Measurements from ENCODE around the gene CUBN. TPM values are rescaled to one million over a fixed set of nuclear protein-coding genes. Genes with fewer than 3 reads are reported as not detected.

The CUBN gene
- polyA plus RNA-seq, 3 donors, result 200 to 277 (median 202) TPM

DNA sequence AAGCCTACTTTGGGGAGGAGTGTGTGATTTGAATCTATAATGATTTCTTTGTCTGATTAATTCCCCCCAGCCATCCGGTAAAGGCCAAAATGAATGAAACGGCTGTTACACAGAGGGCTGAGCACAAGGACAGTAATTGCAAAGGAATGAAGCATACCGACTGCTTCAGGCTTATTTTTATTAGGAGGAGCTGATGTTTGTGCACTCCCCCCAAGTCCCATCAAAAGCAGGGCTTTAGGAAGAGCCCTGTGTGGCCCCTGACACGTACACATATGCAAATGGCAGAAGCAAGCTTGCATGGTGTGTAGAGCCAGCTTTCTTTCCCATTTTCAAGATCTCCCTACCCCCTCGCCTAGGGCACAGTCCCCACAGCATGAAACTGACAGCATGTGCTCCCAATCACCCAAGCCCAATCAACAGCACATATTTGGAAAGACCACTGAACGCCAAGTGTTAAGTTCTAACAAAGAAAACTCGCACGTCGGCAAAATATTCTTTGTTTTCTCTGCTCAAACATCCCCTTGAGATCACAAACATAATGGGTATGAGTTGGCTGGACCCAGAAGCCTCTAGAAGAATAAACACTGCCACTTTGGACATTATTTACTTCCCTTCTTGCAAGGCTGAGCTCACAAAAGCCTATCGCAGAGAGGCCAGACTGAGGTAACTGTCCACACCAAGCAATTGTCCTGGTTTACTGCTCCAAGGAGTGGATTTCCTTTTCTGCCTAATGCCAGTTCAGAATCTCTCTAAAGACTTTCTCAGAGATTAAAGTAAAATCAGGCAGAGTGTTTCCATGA, 143.0 kb downstream of the CUBN start:
- DNase-seq (ENCODE audit: extremely low read depth in 1 of 11, low read depth in 9 of 11, low spot score in 4 of 11), result peak in 1 of 11 donors; percentile 28

GRCh38 chr10:16986082-16986405, 143.6 kb downstream of the CUBN start:
- DNase-seq (ENCODE audit: extremely low read depth in 1 of 11, low read depth in 9 of 11, low spot score in 4 of 11), result no peak

GRCh38 chr10:16984242-16984641, 145.4 kb downstream of the CUBN start:
- DNase-seq (ENCODE audit: extremely low read depth in 1 of 11, low read depth in 9 of 11, low spot score in 4 of 11), result no peak

DNA sequence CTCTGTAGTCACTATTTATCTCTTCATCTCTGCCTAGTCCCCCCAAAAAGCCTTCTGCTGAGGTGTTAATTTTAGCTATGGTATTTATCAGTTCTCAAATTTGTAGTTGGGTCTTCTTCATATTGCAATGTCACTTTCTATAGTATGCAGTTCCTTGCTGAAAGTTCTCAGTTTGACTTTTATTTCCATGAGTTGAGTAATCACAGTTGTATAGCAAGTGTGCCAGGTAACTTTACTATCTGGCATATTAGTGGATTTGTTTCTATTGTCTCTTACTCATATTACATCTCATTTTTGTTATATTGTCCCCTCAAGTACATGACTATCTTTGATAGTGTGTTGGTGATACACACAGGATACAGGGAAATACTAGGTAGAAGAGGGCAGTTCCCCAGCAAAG, 152.8 kb downstream of the CUBN start:
- no peak for DNase-seq (ENCODE audit: extremely low read depth in 1 of 11, low read depth in 9 of 11, low spot score in 4 of 11)

DNA sequence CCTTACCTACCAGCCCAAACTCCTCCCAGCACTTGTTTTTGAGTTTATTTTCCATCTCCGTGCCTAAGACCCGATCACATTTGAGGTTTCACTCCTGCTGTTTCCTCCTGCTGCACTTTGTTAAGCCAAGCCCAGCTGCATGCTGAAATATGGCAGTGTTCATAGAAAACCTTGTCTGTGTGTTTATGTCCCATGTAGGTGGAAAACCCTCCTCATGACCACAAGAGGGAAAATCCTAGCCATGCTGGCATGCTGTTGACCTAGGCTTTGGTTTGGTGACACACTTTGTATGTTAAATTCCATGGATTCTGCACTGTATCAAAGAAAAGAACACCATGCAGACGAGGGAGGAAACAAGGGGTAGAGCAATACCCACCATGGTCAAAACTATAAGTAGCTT, 154.4 kb downstream of the CUBN start:
- no peak for DNase-seq (ENCODE audit: extremely low read depth in 1 of 11, low read depth in 9 of 11, low spot score in 4 of 11)

DNA sequence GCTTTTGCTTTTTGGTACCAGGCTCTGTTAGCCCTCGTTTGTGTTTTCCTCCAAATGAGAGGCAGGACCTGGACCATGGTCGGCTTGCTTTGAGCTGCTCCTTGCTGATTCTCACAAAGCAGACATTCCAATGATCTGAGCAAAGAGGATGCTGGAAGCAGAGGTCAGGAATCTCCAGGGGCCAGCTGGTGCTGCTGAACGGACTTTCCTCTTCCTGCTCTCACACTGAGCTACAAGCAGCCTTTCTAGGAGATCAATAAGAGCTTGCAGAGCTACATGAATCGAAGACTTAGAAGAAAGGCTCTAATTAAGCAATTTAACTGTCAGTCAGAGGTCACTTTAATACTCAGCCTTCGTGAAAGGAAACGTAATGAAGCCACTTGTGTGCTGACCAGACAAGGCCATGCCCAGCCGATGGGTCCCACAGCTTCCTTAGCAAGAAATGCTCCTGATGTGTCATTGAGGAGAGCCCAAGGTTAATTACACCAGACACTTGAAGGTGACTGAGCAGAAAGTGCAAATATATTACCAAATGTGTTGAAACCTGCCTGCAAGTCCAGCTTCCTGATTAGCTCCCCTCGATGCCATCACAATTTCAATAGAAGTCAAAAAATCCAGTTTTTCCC, 161.1 kb downstream of the CUBN start:
- no peak for DNase-seq (ENCODE audit: extremely low read depth in 1 of 11, low read depth in 9 of 11, low spot score in 4 of 11)

DNA sequence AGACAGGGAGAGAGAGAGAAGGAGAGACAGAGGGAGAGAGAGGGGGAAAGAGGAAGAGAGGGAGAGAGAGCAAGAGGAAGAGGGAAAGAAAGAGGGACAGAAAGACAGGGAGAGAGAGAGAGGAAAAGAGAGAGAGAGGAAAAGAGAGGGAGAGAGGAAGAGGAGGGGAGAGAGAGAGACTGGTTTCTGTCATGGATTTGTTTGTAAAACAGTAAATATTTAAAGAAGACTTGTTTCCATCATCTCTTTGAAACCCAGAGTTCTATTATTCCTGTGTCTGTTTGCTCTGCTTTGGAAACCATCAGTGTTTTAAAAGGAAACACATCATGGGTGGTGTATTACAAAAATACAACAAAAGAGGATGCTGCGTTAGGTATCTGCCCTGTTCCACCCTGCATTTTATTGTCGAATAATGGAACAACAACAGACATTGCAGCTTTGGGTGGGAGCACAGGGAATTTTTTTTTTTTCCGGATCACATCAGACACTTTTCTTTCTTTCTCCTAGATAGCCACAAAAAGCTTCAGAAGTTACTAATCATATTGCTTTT, 161.7 kb downstream of the CUBN start:
- no peak for DNase-seq (ENCODE audit: extremely low read depth in 1 of 11, low read depth in 9 of 11, low spot score in 4 of 11)

DNA sequence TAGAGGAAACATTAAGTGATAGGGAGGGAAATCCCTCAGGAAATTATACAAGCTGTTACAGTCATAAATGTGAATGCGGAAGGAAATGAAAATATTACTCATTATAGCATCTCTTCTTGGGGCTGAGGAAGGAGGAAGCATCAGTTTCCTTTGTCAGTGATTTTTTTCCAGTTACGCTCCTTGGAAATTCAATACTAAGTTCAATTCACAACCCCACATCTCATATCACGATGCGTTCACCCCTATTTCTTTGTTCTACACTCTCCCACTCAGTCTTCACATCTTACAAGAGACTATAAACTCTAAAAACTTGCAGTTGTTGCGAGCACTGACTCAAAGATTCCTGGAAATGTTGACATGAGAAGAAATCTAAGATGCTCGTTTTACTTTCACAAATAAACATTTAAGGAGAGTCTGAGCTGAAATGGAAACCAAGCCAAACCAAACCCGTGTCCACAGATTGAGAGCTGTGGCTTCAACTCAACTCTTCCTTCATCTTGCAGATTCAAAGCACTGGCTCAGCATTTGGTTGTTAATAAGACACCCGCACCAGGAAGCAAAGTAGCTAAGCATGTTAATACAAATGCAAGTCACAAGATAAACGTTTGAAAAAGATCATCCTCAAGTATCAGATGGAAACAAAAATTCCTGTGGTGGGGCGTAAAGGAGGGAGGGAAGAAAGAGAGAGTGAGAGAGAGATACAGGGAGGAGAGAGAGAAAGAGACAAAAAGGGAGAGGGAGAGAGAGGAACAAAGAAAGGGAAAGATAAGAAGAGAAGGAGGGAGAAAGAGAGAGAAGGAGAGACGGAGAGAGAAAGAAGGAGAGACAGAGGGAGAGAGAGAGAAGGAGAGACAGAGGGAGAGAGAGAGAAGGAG, 162.4 kb downstream of the CUBN start:
- DNase-seq (ENCODE audit: extremely low read depth in 1 of 11, low read depth in 9 of 11, low spot score in 4 of 11), result no peak

DNA sequence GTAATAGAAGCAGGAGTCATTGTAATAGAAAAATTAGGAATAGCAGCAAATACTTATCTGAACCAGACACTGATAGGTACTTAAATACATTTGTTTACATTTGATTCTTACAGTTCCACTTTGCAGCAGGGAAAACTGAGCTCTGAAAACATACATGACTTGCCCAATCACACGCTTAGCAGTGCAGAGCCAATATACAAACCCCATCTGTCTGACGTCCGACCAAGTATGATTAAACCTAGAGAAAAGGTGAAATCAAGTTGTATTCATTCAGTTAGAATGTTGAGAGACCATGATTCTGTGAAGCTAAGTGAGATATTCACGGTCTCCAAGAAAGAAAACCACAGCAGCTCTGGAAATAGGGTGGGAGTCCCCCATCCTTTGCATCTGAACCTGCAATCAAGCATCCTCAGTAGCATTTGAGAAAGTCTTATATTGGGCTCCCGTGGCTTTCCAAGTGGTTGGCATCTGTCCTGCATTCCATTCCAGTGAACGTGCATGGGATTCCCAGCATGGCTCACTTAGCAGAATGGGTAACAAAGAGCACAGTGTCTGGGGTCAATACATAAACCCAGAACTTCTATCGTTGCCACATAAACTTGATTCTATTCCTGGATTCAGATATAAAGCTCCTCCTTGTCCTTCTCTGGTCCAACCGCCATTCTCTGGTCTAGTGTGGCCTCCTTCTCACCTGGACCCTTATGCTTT, 163.7 kb downstream of the CUBN start:
- no peak for DNase-seq (ENCODE audit: extremely low read depth in 1 of 11, low read depth in 9 of 11, low spot score in 4 of 11)

DNA sequence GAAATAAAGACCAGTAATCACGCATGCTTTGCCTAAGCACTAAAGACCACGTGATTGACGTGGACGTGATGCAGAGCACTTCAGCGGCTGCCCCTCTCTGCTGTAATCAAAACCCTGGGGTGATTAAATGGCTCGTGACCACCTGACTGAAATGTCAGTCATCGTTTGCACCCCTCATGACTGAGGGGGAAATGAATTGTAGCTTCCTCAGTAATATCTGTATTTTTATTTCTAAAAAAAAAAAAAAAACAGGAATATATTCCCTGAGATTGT, 164.3 kb downstream of the CUBN start:
- no peak for DNase-seq (ENCODE audit: extremely low read depth in 1 of 11, low read depth in 9 of 11, low spot score in 4 of 11)

DNA sequence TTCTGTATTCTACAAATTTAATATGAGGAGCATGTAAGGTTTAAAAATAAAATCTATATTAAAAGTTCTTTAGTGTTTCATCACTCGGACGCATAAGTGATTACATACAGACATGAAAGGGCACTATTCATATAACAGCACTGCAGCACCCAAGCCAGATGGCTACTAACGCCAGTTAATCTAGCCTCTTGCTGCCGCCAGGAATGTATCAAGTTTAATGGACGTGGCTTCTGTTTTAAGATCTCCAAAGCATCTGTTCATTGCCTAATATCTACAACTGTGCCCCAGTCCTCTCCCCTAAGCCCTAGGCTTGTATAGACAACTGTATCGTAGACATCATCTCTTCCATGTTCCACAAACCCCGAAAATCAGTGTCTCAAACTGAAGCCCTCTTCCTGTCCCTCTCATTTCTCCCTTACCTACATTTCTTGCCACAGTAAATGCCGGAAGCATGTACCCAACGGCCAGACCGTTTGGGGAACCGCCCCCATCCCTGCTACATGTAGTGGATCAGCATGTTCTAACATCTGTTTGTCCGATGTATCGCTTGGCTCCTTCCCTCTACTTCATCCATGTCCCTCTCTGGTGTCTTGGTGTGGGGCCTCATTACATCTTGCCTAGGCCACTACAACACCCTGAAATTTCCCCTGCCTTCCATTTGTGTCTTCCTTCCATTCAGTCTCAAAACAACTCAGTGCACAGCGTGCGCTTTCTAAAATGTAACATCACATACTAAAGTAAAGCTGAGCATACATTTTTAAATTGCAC, 164.9 kb downstream of the CUBN start:
- no peak for DNase-seq (ENCODE audit: extremely low read depth in 1 of 11, low read depth in 9 of 11, low spot score in 4 of 11)

DNA sequence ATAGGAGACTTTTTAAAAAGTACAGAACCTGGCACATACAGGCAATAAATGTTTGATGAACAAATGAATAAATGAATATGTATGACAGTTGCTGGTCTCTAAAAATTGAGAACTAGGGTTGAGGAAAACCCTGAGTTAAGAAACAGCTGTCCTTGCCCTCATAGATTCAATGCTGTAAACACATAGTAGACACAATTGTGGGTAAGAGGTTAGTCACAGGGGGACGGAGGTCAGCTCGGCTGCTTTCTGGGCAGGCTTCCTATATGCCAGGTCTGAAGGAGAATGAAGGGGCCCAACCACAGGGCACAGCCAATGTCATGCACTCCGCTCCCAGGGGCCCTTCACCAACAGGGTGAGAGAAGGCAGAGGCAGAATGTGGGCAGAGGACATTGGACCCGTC, 169.1 kb downstream of the CUBN start:
- no peak for DNase-seq (ENCODE audit: extremely low read depth in 1 of 11, low read depth in 9 of 11, low spot score in 4 of 11)

- DNase-seq (ENCODE audit: extremely low read depth in 1 of 11, low read depth in 9 of 11, low spot score in 4 of 11), result no peak
Measured at GRCh38 chr10:16957038-16957437, 172.6 kb downstream of the CUBN start.

DNA sequence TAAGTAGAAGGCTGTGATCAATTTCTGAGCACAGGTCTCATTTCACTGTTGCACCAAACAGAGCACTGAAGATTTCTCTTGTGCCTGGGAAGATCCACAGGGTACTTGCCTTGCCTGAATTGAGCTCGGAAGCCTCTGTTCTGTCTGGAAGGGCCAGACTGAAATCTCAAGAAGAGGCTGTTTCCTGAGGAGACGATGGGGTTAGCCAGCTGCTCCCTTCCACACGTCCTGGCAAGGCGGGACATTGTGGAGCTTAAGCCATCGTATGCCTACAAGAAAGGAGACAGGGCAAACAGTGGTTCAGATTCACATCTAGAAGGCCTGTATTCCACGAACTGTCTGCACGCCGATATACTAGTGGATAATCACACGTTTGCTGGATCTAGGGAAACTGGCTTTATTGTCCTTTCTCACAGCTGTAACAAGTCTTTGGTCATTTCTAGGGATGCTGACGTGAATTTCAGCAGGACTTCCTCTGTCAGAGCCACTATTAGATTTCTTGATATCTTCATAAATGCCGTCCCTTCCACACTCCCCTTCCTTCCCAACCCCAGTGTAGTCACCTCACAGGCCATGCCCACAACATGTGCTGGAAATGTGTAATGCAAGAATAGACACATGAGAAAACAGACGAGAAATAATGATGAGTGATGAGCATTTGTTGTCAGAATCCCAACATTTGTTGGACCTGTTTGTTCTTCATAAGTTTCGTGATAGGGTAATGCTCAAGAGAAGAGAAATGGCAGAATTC, 175.2 kb downstream of the CUBN start:
- no peak for DNase-seq (ENCODE audit: extremely low read depth in 1 of 11, low read depth in 9 of 11, low spot score in 4 of 11)

DNA sequence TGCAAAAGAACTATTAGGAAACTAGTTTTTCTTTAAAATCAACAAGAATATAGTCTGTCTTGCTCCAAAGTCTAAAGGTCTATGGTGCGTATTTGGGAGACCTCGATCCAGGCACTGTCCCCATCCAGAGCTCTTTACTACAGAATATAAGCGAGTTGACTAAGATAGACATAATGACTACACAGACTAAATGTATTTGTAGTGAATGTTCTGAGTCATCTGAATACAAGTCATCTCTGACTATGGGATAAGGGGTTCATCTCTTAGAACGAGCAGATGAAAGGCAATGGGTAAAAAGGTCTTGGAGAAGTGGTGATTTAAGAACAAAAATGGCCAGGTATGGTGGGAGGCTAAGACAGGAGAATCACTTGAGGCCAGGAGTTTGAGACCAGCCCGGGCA, 176.3 kb downstream of the CUBN start:
- DNase-seq (ENCODE audit: extremely low read depth in 1 of 11, low read depth in 9 of 11, low spot score in 4 of 11), result no peak

DNA sequence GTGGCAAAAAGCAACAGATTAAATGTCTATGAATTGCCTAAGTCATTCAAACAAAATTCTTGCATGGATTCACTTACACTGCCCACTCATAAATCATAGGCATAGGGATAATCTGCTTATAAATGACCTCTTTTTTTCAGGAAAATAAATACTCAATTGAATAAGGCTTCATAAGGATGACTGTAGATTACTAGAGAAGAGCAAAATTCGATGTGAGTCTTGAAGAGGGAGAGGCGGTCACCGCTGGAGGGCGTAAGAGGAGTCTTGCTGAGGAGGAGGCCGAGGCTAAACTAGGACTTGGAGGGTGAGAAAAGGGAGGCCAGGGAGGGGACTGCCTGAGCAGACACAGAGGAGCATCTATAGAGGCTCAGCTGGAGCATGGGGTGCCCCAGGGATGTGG, 177.0 kb downstream of the CUBN start:
- DNase-seq (ENCODE audit: extremely low read depth in 1 of 11, low read depth in 9 of 11, low spot score in 4 of 11), result no peak

DNA sequence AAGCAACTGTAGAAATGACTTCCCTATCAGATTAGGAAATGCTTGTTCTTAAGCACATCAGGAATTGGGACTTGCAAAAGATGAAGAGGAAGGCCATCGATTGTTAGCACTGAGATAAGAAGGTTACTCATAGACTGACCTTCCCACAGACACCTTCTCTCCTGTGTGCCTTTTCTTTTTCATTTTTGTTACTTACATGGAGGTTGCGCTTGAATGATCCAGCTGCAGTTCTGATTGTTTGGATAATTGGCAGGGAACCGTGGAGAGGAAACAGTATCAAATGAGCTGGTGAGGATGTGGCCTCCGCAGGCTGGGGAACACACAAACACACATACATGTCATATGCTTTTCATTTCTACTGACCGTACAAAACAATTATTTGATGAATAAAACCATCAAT, 177.5 kb downstream of the CUBN start:
- DNase-seq (ENCODE audit: extremely low read depth in 1 of 11, low read depth in 9 of 11, low spot score in 4 of 11), result no peak
